ENCODE data around the gene EVA1A. TPM values are rescaled to one million over a fixed set of nuclear protein-coding genes. Genes with fewer than 3 reads are reported as not detected.
A peak's percentile ranks its signal among the peaks of the same experiment; 100 is the strongest.

EVA1A gene
- total RNA-seq, 1 experiment from 2014 or later, result 47.2 TPM

DNA sequence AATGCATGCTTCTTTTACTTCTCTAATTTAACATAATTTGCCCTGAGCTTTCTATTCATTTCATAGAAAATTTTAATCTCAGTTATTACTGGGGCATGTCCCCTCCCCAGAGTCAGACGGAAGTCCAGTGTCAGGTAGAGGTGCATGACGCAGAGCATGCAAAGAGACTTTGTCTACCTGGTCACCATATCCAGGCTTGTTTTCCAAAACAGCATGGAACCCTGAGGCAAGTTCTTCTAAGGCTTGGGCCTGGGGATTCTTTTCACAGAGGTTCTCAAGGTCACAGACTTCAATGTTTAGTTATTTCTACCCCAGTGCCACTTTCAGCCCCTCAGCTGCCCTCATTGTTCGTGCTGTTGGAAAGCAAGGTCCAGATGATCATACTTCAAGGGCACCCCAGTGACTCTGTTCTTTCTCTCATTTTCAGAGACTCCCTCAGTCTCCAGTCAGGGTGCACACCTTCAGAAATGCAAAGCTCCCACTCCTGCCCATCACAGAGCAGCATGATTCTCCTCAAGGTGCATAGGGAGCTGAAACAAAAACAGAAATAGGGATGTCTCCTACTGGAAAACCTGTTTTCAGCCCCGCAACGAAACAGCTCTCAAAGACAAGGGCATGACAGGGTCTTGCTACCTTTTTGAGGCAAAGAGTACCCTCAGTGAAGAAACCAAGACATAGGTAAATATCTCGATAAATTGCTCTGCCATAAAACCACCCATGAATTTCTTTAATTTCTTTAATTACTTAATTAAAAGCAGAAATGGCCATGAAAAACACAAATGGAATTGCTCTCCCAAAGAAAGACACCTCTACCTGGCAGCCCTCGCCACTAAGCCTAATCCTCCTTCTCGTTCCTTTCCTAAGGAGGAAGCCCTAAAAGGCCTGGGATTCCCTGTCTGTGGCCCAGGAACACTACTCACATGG is 9.5 kb upstream of the EVA1A start:
- Histone ChIP-seq H3K27me3 (no peaks in the 10 kb centered on the region), H3K36me3 (no peaks in the 10 kb centered on the region), H3K9me3 (no peaks in the 10 kb centered on the region), H3K4me3 (no peak overlapping the region)
- DNase-seq, result no peak

DNA sequence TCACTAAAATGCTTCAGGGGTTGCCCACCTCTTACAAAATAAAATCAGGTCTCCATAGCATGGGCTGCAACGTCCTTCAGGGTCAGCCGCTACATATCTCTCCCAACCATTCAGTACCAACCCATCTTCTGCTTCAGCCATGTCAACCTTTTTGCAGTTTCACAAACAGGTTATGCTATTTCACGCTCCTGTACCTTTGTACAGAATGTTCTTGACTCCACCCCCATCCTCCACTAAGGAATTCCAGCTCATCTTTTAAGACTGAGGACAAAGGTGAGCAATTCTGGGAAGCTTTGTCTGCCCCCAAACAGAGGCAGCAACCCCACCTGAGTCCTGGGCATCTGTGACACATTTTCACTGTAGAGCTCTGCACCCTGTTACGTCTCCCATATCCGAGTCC is 8.8 kb upstream of the EVA1A start:
- no peaks in the 10 kb centered on the region for H3K27me3 ChIP-seq
- H3K36me3 ChIP-seq, result no peaks in the 10 kb centered on the region
- no peaks in the 10 kb centered on the region for H3K9me3 ChIP-seq
- no peak for DNase-seq
- H3K4me3 ChIP-seq, result no peak overlapping the region

DNA sequence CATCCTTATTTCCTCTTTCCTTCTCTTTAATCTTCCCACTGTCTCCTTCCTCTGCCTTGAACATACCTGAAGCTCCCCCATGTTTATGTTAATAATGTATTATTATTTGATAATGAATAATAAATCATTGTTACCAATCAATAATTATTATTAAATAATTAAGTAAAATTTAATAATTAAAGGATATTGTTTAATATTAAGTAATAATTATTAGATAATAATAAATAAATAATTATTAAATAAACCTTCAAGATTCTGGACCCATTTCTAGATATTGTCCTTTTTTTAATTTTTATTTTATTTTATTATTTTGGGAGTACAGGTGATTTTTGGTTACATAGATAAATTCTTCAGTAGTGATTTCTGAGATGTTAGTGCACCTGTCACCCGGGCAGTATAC is 7.4 kb upstream of the EVA1A start:
- Histone ChIP-seq H3K27me3 (no peaks in the 10 kb centered on the region), H3K4me3 (no peak overlapping the region), H3K36me3 (no peaks in the 10 kb centered on the region), H3K9me3 (no peaks in the 10 kb centered on the region)
- no peak for DNase-seq

DNA sequence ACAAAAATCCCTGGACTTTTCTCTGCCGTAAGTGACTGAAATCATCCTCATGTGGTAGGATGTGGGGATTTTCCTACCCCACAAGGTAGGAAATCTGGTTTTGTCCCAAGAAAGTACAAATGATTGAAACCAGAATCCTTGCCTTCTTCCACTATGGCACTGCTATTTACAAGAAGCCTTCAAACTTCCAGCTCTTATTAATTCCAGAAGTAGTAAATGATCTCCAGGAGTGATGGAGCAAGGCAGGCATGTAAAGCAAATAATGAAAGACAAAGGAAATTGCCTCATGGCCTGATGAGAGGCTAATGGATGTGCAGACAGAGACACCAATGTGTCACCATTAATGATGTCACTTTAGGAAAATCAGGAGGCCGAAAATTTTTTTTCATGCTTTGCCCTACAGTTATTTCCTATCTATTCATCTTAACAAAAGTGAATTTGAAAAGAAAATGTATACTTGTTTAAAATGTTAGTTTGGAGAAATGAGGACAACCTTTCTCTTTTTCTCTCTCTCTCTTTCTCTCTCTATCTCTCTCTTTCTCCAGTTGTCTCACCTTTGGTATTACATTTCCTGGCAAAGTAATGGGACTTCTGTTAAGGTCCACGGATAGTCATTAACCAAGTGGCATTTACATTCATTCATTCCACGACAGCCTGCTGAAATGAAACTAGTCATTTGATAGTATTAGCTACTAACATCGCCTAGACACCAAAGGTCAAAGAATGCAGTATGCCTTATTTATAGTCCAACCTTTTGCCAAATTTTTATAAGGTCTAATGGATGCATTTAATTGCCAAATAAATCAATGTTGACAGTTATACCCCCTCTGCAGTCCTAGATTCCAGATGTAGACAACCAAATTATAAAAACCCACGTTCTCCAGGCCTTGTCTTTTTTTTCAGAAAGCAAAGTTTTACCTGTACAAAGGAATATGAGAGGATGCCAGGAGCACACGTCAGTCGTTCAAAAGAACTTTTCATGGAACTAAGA is 5.0 kb upstream of the EVA1A start:
- no peak for DNase-seq
- no peaks in the 10 kb centered on the region for H3K27me3 ChIP-seq
- no peaks in the 10 kb centered on the region for H3K9me3 ChIP-seq
- H3K36me3 ChIP-seq, result no peaks in the 10 kb centered on the region
- no peak overlapping the region for H3K4me3 ChIP-seq

DNA sequence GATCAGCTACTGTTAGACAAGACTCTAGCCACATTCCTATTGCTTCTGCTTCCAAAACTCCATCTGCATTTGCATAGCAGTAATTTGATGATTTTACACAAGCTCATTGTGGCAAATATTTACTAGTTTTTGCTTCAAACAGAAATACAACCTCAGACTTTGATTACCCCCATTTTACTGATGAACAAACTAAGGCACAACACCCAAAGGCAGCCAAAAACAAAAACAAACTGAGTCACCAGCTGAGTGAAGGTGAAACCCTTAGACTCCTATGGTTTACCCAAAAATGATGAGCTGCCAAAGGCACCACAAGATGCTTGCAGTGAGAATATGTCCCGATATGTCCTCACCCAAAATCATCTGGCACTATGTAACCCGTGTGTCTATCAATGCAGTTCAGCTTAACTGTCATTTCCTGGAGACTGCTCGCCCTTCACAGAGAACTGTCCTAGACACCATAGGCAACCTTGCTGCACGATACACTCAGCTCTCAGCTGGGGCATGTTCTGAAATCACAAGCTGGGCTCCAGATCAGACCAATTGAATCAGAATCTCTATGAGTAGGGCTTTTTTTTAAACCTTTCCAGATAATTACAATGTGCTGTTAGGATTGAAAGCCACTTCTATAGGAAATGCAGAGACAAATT is 4.1 kb upstream of the EVA1A start:
- no peak for DNase-seq
- Histone ChIP-seq H3K4me3 (no peak overlapping the region), H3K9me3 (no peaks in the 10 kb centered on the region), H3K27me3 (no peaks in the 10 kb centered on the region), H3K36me3 (no peaks in the 10 kb centered on the region)

DNA sequence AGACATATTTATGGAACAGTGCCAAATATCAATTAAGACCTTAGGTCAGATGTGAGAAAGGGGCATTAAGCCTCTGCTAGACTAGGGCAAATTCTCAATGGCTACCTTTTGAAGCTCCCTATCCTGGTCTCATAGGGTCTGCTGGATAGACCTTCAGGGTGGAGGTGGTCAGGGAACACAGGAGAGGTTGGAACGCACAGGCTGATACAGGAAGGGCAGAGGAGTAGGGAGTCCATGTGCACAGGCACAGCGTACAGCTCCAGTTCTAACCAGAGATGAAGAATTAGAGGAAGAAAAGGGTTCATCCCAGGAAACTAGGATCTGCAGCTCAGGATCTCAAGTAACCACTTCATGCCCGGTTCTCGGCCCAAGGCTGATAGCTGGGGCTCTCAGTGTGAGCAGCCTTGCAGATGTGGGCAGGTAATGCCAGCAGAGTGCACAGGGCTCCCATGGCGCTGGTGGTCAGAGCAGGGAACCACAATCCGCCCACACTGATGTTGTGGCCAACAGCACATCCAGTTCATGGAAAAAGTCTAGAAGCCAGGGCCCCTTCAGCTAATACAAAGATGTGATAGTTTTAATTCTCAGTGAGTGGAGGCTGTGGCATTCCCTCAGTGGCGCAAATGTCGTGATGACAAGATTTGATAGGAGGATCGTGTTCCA is 3.4 kb upstream of the EVA1A start:
- no peaks in the 10 kb centered on the region for H3K9me3 ChIP-seq
- no peak overlapping the region for H3K4me3 ChIP-seq
- DNase-seq, result no peak
- H3K27me3 ChIP-seq, result no peaks in the 10 kb centered on the region
- H3K36me3 ChIP-seq, result no peaks in the 10 kb centered on the region; the same call in 1 of the 2 replicates

DNA sequence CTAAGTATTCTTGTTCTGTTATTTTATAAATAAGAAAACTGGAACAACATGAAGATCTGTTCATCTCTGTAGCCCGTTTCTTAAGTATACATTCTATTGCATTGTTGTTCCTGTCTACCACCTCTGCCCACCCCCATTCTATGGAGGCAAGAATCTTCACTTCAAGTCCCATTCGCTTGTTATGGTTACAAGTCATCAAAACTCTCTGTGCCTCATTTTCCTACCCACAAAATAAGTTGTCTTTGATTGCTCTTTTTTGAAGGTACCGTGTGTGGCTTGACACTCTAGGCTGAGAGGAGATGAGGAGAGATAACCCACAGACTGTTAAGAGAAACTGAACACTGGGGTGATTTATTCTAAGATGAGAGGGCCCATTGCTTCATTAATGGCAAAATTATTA is 2.9 kb upstream of the EVA1A start:
- H3K27me3 ChIP-seq, result no peaks in the 10 kb centered on the region
- H3K36me3 ChIP-seq, result no peaks in the 10 kb centered on the region; the same call in none of the 2 replicates
- no peak for DNase-seq
- no peak overlapping the region for H3K4me3 ChIP-seq
- H3K9me3 ChIP-seq, result no peaks in the 10 kb centered on the region

DNA sequence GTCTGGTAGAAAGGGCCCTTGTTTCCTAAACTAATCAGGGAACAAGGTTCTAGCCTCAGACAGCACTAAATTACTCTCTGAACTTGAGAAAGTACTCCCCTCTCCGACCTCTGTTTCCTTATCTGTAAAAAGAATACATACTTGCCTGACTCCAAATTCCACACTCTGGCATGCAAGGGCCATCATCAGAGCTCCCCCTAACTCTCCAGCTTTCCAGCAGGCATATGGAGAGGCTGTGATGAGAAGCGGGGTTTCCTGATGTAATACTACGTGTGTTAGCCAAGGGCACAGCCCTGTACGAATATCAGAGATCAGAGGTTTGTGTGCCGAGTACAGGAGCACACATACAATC is 1.8 kb upstream of the EVA1A start:
- Histone ChIP-seq H3K4me3 (no peak overlapping the region), H3K36me3 (peaks cover 5% of the 10 kb centered on the region), H3K27me3 (no peaks in the 10 kb centered on the region), H3K9me3 (no peaks in the 10 kb centered on the region)
- no peak for DNase-seq

DNA sequence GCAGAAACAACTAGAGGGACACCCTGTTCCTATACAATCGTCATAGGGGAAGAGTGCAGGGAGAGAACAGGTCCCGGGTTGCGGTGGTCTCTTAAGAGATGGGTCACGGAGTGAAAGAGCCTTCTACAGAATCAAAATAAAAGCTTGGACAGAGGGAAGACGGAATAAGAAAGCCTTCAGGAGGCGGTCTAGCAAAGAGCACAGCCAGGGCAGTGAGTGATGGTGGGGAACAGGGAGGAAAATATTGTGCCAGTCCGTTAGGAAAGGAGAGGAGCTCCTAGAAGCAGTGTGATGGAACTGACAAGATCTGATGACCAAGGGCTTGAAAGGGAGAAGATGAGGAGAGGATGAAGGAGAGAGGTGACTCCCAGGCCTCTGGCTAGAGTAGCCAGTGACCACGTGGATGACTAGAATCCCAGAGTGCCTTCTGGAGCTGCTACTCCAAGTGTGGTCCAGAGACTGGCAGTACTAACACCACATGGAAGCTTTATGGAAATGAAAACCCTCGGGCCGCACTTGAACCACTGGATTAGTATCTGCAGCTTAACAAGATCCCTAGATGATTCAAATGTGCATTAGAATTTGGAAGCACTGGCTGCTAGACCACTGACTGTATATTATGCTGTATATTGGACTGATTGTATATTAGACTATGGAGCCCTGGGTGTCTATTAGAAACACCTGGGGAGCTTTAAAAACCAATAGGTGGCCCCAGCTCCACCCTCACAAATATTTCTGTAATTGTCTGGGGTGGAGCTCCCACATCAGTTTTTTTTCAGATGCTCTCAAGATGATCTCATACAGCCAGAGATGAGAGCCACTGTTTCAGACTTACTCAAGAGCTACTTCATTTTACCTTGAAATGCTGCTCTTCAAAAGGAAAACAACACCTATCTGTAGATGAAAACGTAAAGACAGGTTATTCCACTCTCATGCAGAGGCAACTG is 1.1 kb upstream of the EVA1A start:
- Histone ChIP-seq H3K36me3 (peaks cover 8% of the 10 kb centered on the region), H3K4me3 (peak overlapping the region; percentile 67), H3K9me3 (no peaks in the 10 kb centered on the region), H3K27me3 (no peaks in the 10 kb centered on the region)
- peak; percentile 35 for DNase-seq

DNA sequence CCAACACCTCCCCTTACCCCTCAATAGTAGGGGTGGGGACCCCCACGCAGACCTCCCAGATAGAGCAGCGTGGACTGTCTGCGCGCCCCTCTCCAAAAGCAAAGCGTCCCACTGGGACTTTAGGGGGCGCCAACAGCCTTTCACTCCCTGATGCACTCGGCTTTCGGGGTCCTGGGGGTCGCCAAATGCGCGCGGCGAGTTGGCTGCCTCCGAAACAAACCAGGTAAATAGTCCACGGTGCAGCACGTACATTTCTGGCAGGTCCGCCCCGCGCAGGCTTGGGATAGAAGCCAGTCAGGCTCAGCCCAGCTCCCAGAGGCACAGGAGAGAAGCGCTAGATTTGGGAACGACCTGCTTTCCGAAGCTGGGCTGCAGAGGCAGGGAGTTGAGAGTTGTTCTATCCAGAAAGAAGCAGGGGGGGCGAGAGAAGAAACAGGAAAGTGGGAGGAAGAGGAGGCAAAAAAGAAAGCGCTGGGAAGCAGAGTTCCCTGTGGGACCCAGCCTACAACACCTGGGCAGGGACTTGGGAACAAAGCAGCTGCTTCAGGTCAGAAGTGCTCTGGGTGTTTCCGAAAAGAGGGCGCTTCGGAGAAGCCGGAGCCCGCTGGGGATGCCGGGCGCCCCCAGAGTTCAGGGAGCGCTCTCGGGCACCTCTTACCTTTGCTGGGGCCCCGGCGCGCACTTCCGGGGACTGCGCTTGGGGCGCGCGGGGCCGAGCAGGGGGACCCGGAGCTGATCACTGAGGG is 544 bp downstream of the EVA1A start:
- Histone ChIP-seq H3K27me3 (no peaks in the 10 kb centered on the region), H3K9me3 (no peaks in the 10 kb centered on the region), H3K36me3 (peaks cover 8% of the 10 kb centered on the region), H3K4me3 (peak overlapping the region; percentile 67)
- peak; percentile 53 for DNase-seq

DNA sequence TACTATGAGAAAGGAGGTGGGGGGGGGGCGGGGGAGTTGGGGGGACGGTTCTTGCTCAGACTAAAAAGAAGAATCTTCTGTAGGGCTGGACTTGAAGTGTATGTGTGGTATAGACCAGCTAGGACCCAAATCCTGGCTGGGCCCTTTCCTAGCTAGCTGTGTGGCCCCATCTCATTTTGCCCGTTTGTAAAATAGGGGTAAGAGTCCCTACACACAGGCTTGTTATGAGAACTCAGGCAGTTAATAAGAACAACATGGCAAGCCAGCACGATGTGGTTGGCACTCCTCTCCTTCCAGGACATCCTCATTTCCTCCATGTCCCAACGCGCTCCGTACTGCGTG is 1.1 kb downstream of the EVA1A start:
- Histone ChIP-seq H3K27me3 (no peaks in the 10 kb centered on the region), H3K9me3 (no peaks in the 10 kb centered on the region), H3K36me3 (peaks cover 8% of the 10 kb centered on the region), H3K4me3 (peak overlapping the region; percentile 67)
- no peak for DNase-seq

DNA sequence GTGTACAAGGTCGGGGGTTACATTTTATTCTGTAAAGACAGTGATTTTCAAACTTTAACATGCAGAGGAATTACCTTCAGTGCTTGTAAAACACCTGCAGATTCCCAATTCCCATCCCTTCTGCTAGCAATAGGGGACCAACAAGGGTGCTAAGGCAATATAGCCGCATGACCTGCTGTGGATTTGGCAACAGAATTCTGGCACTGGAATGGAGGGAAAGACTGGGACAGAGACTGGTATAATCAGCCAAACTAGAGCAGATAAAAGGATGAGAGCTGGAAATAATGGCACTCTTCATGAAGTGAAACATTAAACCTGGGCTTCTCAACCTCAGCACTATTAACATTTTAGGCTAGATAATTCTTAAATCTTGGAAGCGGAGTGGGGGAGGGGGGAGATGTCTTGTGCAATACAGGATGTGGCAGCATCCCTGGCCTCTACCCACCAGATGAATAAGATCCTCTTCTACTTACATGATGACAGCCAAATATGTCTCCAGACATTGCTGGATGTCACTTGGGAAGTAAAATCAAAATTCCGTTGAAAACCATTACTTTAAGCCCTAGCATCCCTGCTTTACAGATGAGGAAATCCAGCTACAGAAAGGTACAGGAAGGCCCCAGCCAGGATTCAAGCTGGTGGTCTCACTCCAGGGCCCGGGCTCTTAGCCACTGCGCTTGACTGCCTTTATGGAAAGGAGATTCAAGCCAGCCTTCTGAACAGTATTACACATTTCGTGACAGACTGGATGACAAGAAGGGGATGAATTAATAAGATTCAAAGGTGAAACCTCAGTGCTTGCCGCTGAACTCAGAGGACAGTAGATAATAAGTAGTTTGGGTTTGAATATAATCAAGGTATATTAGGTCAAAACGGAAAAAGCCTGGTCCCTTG is 1.7 kb downstream of the EVA1A start:
- Histone ChIP-seq H3K36me3 (peaks cover 8% of the 10 kb centered on the region), H3K9me3 (no peaks in the 10 kb centered on the region), H3K27me3 (no peaks in the 10 kb centered on the region), H3K4me3 (peak overlapping the region; percentile 13)
- DNase-seq, result no peak

DNA sequence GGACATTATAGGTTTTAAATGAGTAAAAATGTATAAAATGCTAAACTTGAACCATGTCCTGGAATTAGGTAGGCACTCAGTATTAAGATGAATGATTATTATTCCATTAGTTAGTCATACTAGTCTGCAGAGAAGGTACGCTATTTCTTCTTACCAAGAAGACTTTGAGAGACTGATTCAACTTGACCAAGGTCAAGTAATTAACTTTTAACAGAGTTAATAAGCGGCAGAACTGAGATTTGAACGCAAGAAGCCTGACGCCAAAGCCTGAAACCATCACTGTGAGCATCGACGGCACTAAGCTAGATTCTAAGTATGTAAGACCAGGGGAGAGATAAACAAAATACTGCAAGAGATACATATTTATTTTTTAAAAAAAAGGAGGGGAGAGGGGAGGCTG is 2.6 kb downstream of the EVA1A start:
- H3K4me3 ChIP-seq, result no peak overlapping the region
- H3K36me3 ChIP-seq, result peaks cover 8% of the 10 kb centered on the region
- H3K9me3 ChIP-seq, result no peaks in the 10 kb centered on the region
- no peaks in the 10 kb centered on the region for H3K27me3 ChIP-seq
- no peak for DNase-seq

DNA sequence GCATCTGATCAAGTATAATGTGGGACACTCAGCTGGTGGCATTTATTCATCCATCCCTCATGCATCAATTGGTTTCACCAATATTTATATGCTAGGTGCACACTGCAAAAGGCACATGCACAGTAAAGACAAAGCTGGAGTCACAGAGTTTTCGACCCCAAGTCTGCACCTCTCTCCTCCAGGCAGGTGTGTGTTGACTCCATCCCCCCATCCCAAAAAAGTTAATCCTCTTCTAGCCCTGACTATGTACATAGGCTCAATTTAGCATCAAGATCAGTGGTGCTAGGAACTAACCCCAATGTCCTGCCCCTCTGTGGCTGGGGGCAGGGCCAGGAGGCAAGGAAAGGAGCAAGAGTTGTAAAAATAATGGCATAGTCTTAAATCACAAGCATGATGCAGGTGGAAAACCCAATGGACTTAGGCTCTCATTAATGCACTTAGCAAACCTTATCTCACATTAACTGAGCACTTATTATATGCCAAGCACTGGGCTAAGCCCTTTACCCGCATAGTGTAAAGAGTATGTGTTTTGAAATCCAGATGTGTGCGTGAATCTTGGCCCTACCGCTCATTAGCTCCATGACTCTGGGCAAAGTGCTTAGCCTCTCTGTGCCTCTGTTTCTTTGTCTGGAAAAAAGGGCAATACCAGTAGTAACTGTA is 3.1 kb downstream of the EVA1A start:
- peaks cover 14% of the 10 kb centered on the region for H3K36me3 ChIP-seq
- H3K4me3 ChIP-seq, result no peak overlapping the region
- no peaks in the 10 kb centered on the region for H3K9me3 ChIP-seq
- no peak for DNase-seq
- no peaks in the 10 kb centered on the region for H3K27me3 ChIP-seq
